Thyroid gland (tissue), 4 donors: Measurements from ENCODE around the gene ISM2.

Experiments used
- CTCF ChIP-seq, 6 experiments: fragments of 200-600 bp in 3 of 6; fragments of 450-650 bp in 3 of 6; sonication (generic) in 3 of 6; IDR thresholded peaks; one replicate each; pipeline ENCODE4 v1.5.1; 2016 to 2019; ENCODE audit warnings: antibody characterized with exemption in 6 of 6, mild to moderate bottlenecking in 2 of 6, inconsistent platforms in 1 of 6, moderate library complexity in 1 of 6
- POLR2A ChIP-seq, 2 donors: fragments of 450-650 bp; IDR thresholded peaks; one replicate each; pipeline ENCODE4 v1.6.1; 2017; ENCODE audit warnings: antibody characterized with exemption in 2 of 2, mild to moderate bottlenecking in 2 of 2, moderate library complexity in 1 of 2

- TF ChIP-seq POLR2A (IDR thresholded peaks at IDR 0.05) (no peak), CTCF (IDR thresholded peaks at IDR 0.05) (no peak)
These were observed 6.4 kb upstream of the ISM2 start for GRCh38 chr14:77505031-77505430.
